ACC112 (cell line): ENCODE results near the gene PSMG2.

Source experiments
- H2AFZ ChIP-seq: fragments of 200-600 bp; sonication (generic); one replicate; pipeline ENCODE4 v1.6.0; 2017; ENCODE audit warnings: antibody characterized with exemption, low read length; ENCODE audit not compliant: unreplicated experiment
- H3K27ac ChIP-seq: fragments of 200-600 bp; sonication (generic); 2 replicates; pipeline ENCODE4 v1.5.1; 2014; ENCODE audit warnings: low read depth, mild to moderate bottlenecking, antibody characterized with exemption, low read length, moderate library complexity
- H3K27me3 ChIP-seq: fragments of 200-600 bp; sonication (generic); 2 replicates; pipeline ENCODE4 v1.6.1; 2014; ENCODE audit warnings: mild to moderate bottlenecking, antibody characterized with exemption, low read length, moderate library complexity, mixed read lengths; ENCODE audit not compliant: insufficient read depth
- H3K36me3 ChIP-seq: fragments of 200-600 bp; sonication (generic); 2 replicates; pipeline ENCODE4 v1.6.1; 2016; ENCODE audit warnings: mild to moderate bottlenecking, antibody characterized with exemption, low read length, moderate library complexity, mixed read lengths; ENCODE audit not compliant: insufficient read depth
- H3K4me1 ChIP-seq: fragments of 200-600 bp; sonication (generic); one replicate; pipeline ENCODE4 v1.6.1; 2016; ENCODE audit warnings: low read length, mixed read lengths; ENCODE audit not compliant: insufficient read depth, unreplicated experiment, control insufficient read depth
- H3K4me3 ChIP-seq: fragments of 200-600 bp; sonication (generic); 2 replicates; pipeline ENCODE4 v1.5.1; 2014; ENCODE audit warnings: mild to moderate bottlenecking, low read depth, low read length
- H3K79me2 ChIP-seq: fragments of 200-600 bp; sonication (generic); one replicate; pipeline ENCODE4 v1.6.0; 2016; ENCODE audit warnings: low read length; ENCODE audit not compliant: control insufficient read depth, unreplicated experiment, insufficient read depth

The PSMG2 gene

DNA sequence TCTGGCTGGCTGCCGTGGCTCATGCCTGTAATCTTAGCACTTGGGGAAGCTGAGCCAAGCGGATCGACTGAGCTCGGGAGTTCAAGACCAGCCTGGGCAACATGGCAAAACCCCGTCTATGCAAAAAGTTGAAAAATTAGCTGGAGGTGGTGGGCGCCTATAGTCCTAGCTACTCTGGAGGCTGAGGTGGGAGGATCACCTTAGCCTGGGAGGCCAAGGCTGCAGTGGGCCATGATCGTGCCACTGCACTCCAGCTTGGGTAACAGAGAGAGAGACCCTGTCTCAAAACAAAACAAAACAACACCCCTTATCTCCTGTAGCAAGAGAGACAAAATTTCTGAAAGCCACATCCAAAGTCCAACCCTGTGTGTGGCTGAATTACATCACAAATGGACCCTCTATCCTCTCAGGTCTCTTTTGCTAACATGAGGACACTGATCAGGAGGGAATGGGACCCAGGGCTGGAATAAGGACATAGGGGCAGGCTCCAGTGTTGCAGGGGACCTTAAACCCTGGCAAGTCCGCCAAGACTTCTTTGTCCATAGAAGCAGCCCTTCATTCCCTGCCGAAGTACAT lies 64.8 kb downstream of the PSMG2 start:
- Histone ChIP-seq H3K27me3 (no peaks in the 10 kb centered on the region), H3K4me1 (peaks cover 7% of the 10 kb centered on the region), H3K36me3 (no peaks in the 10 kb centered on the region), H2AFZ (no peak overlapping the region), H3K79me2 (no peaks in the 10 kb centered on the region), H3K4me3 (no peak overlapping the region), H3K27ac (no peak overlapping the region)

DNA sequence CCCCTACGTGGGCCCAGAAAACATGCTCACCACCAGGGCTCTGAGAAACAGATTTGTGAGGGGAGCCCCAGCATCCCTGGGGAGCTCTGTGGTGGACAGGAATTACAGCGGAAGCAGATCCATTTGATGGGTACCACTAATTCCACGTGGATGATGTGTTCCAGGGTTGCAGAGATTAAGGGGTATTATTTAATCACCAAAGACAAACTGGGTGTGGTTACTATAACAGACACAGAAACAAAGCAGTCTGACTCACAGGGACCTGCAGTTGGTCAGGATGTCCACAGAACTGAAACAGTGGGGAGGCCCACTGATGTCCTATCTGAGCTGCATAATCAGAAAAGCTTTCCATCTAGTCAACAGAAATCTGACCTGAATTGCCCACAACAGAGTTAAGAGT lies 65.8 kb downstream of the PSMG2 start:
- no peaks in the 10 kb centered on the region for H3K79me2 ChIP-seq

DNA sequence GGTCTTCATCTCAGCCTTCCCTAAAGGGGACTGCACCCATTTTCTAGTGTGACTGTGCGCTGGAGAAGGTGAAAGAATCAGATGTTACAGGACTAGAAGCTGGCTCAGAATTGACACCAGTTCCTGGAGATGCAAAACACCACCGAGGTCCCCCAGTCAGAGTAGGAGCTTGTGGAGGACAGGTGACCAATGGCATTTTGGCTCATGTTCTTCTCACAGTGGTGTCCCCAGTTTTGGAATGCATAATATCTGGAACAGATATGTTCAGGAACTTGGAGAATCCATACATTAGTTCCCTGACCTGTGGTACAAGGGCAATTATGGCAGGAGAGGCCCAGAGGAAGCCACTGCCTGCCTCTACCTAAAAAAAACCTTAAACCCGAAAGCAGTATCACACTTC lies 66.3 kb downstream of the PSMG2 start:
- Histone ChIP-seq H2AFZ (no peak overlapping the region), H3K27ac (no peak overlapping the region), H3K79me2 (no peaks in the 10 kb centered on the region), H3K4me1 (peaks cover 7% of the 10 kb centered on the region), H3K4me3 (no peak overlapping the region), H3K27me3 (no peaks in the 10 kb centered on the region), H3K36me3 (no peaks in the 10 kb centered on the region)

More for the DNA sequence above, 65.8 kb downstream of the PSMG2 start:
- H2AFZ ChIP-seq = no peak overlapping the region
- no peak overlapping the region for H3K4me3 ChIP-seq
- no peak overlapping the region for H3K27ac ChIP-seq
- no peaks in the 10 kb centered on the region for H3K27me3 ChIP-seq
- H3K4me1 ChIP-seq = peaks cover 7% of the 10 kb centered on the region
- no peaks in the 10 kb centered on the region for H3K36me3 ChIP-seq

DNA sequence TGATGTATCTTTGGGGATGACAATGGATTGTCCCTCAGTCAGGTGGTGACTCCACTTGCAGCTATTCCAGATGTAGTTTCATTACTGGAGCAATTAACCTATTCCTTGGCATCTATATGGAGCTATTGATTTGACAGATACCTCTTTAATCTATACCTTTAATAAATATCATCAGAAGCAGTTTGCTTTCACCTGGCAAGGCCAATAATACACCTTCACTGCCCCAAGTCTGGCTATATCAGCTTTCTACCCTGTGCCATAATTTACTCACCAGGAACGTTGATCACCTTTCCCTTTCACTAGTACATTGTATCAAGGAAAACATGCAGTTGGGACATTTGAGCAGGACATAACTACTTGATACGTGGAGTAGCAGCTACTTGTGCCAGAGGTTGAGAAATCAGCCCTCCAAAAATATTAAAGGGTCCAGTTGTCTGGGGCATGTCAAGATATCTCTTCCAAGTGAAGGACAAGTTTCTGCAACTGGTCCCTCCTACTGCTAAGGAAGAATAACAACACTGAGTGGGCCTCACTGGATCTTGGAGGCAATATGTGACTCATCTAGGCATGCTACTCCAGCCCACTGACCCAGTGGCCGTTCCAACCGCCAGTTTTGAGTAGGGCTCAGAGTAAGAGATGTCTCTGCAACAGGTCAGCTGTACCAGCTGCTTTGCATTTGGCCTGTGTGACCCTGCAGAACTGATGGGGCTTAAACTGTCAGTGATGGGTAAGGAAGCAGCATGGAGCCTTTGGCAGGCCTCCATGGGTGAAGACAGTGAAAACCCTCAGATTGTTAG lies 67.0 kb downstream of the PSMG2 start:
- Histone ChIP-seq H3K36me3 (no peaks in the 10 kb centered on the region), H3K79me2 (no peaks in the 10 kb centered on the region), H2AFZ (no peak overlapping the region), H3K27ac (no peak overlapping the region), H3K27me3 (no peaks in the 10 kb centered on the region), H3K4me1 (peaks cover 7% of the 10 kb centered on the region), H3K4me3 (no peak overlapping the region)

DNA sequence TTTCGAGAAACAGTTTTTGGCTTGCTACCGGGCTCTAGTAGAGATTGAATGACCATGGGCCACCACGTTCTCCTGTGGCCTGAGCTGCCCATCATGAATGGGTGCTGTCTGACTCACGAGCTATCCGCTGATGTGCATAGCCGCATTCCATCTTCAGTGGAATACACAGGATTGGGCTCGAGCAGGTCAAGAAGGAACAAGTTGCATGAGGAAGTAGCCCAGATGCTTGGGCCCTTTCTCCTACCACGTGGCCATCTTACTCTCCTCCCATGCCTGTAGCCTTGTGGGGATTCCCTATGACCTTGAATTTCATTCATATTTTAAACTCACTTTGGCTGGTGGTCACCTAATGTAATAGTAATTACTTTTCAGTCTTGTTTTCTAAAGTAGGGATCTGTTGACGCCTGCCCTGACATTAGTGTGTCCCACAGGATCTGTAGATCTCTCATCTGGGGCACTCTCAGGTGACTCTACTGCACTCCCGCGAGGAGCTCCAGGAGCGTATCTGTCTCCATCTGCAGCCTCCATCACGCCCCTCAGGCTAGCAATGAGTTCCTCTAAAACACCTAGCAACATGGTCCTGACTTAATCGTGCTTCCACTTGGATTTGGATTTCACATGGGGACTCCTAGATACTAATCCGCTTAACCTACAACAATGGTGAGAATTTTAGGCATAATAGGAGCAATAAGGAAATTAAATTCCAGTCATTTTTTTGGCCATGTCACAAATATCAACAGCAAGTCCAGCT lies 67.8 kb downstream of the PSMG2 start:
- H3K27ac ChIP-seq = no peak overlapping the region
- H3K27me3 ChIP-seq = no peaks in the 10 kb centered on the region
- H3K79me2 ChIP-seq = no peaks in the 10 kb centered on the region
- H2AFZ ChIP-seq = no peak overlapping the region
- peaks cover 7% of the 10 kb centered on the region for H3K4me1 ChIP-seq
- no peak overlapping the region for H3K4me3 ChIP-seq
- H3K36me3 ChIP-seq = no peaks in the 10 kb centered on the region

DNA sequence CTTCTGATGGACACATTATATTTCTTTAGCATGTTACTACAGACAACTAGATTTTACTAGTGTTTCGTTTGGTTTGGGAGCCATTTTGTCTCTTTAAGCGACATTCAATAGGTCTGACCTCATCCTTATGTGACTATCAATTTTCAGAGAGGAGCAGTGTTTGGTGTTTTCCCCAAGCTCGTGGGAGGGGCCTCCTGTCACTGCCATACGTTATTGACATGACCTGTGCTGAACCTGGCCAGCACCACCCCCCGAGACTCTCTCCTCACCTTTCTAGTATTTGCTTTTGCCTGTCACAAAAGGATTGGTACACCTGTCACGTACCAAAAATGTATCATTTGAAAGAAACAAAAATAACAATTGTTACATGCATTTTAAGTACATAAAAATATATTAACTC lies 69.3 kb downstream of the PSMG2 start:
- Histone ChIP-seq H3K36me3 (no peaks in the 10 kb centered on the region), H2AFZ (no peak overlapping the region), H3K27me3 (no peaks in the 10 kb centered on the region), H3K4me1 (peaks cover 7% of the 10 kb centered on the region), H3K27ac (no peak overlapping the region), H3K4me3 (no peak overlapping the region), H3K79me2 (no peaks in the 10 kb centered on the region)

DNA sequence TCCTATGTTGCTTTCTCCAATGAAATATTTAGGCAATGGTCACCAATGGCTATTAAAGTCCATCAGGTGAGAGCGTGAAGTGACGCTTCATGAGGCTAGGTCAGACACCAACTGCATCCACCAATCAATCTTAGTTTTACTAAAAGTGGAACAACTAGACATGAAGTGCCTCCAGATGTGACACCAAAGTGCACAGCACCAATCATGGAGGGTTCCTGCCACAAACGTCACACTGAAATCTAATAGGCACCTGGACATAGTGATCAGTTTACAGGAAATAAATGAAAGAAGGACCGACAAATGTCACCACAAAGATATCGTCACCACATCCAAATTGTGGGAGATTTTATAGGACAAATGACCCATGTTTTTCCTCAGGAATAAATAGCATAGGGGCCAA lies 70.5 kb downstream of the PSMG2 start:
- Histone ChIP-seq H3K4me3 (no peak overlapping the region), H3K4me1 (peaks cover 7% of the 10 kb centered on the region), H3K27ac (no peak overlapping the region), H3K27me3 (no peaks in the 10 kb centered on the region), H2AFZ (no peak overlapping the region), H3K79me2 (no peaks in the 10 kb centered on the region), H3K36me3 (no peaks in the 10 kb centered on the region)

DNA sequence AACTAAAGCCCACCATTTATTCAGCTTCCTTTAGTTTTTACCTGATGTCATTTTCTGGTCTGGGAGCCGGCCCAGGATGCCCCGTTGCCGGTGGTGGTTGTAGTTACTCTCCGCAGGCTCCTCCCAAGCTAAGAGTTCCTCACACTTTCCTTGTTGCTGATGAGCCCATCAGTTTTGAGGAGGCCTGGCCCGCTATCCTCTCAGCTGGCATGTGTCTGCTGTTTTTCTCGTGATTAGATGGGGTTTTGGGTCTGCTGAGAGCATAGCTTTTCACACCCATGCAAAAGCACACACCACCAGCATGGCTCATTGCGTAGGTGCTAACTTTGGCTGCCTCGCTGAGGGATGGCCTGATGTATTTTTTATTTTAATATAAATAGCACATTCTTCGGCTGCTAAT lies 72.1 kb downstream of the PSMG2 start:
- H3K4me3 ChIP-seq = no peak overlapping the region
- no peaks in the 10 kb centered on the region for H3K36me3 ChIP-seq
- no peaks in the 10 kb centered on the region for H3K4me1 ChIP-seq
- no peak overlapping the region for H3K27ac ChIP-seq
- H2AFZ ChIP-seq = no peak overlapping the region
- no peaks in the 10 kb centered on the region for H3K27me3 ChIP-seq
- H3K79me2 ChIP-seq = no peaks in the 10 kb centered on the region
